VCaP (cell line): ENCODE measurements around the gene ADAMTS20.

Source experiments
- H3K27ac ChIP-seq: fragments of 450-650 bp; 2 replicates; pipeline ENCODE4 v1.5.1; 2017
- CTCF ChIP-seq: fragments of 450-650 bp; conservative IDR thresholded peaks from 2 replicates; pipeline ENCODE4 v1.5.1; 2017; ENCODE audit warnings: mild to moderate bottlenecking, moderate library complexity

ADAMTS20 gene

GRCh38 chr12:43401096-43401495, 150.9 kb downstream of the ADAMTS20 start:
- no peak overlapping the region for H3K27ac ChIP-seq
- no peak for TF ChIP-seq CTCF

GRCh38 chr12:43396671-43397070, 155.3 kb downstream of the ADAMTS20 start:
- no peak for TF ChIP-seq CTCF
- no peak overlapping the region for H3K27ac ChIP-seq

DNA sequence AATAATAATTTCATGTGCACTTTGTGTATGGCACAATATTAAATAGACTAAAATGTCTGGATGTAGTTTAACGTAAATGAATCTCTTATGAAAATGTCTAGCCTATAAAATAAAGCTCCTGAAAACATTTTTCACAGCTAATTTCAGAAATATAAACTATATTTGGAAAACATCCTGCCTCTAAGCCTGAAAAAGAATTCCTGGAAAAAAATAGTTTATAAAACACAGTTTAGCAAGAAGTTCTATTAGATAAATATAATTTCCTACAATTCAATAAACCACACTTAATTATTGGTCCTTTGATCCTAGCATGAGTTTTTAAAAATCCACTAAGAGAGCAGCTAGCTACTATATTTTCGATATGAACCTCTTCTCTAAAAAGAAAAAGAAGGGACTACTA, 159.9 kb downstream of the ADAMTS20 start:
- TF ChIP-seq CTCF = no peak
- no peak overlapping the region for H3K27ac ChIP-seq

DNA sequence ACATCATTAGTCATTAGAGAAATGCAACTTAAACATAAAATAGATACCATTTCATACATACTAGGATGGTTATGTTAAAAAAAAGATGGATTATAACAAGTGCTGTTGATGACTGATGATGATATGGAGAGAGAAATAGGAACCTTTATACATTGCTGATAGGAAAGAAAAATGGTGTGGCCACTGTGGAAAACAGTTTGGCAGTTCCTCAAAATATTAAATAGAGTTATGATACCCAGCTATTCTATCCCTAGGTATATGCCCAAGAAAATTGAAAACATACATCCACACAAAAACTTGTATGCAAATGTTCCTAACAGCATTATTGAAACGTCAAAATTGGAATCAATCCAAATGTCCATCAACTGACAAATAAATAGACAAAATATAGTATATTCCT, 170.1 kb downstream of the ADAMTS20 start:
- H3K27ac ChIP-seq = no peak overlapping the region
- no peak for TF ChIP-seq CTCF

- H3K27ac ChIP-seq = no peak overlapping the region
- no peak for TF ChIP-seq CTCF
Observed at GRCh38 chr12:43378448-43378847, 173.6 kb downstream of the ADAMTS20 start.

- no peak for TF ChIP-seq CTCF
- H3K27ac ChIP-seq = no peak overlapping the region
Observed at GRCh38 chr12:43370263-43370662, 181.7 kb downstream of the ADAMTS20 start.

DNA sequence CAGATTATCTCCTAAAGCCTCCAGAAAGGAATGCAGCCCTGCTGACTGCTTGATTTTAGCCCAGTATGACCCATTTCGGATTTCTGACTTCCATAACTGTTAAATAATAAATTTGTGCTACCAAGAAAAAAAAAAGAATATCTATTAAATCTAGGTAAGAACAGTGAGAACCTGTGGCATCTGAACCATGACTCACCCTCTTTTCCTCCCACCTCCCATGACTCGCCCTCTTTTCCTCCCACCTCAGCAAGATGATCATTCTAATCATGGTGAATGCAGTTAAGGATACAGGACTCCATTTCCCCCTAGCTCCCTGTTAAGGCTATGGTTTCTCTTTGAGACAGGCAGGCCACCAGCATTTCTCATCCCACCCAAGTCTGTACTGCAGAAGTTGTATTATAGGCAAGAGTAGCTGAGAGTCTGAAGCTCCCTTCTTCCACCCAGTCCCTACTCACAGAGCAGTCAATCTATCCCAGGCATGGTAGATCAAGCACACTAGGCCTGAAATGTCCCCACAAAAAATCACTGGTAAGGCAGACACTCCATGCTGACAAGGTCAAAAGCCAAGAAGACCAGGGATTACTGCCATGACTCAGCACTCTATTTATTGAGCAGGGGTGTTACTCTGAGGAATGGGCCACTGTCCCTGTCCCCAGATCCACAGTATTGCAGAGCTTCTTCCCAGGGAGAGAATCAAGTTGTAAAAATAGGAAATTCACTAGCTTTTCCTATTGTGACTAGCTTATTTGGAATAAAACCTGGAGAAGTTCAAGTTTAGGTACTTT, 188.9 kb downstream of the ADAMTS20 start:
- no peak for TF ChIP-seq CTCF

More for the DNA sequence above, 188.9 kb downstream of the ADAMTS20 start:
- H3K27ac ChIP-seq = no peak overlapping the region
